ENCODE measurements around the gene TMEM44. TPM values are rescaled to one million over a fixed set of nuclear protein-coding genes. Genes with fewer than 3 reads are reported as not detected.
"Not testable (repeated sequence)": the region's sequence is repeated elsewhere in the genome, so short reads cannot be mapped to it uniquely, and the experiment has no call there.

TMEM44 gene
- total and polyA plus RNA-seq, 3 experiments from 2014 or later = 2.6 to 5.7 (median 3.0) TPM

DNA sequence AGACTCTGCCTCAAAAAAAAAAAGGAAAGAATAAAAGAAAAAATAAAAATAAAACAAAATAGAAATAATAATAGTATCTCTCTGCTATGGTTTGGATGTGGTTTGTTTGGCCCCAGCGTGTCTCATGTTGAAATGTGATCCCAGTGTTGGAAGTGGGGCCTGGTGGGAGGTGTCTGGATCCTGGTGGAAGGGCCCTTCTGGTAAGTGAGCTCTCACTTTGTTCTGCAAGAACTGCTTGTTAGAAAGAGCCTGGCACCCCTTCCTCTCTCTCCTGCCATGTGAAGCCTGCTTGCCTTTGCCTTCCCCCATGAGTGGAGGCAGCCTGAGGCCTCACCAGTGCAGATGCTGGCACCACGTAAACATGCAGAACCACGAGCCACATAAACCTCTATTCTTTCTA is 26.3 kb downstream of the TMEM44 start:
- Mint-ChIP-seq H3K4me1 (no peaks in the 10 kb centered on the region), H3K36me3 (peaks cover 0 to 3% (median 0%) of the 10 kb centered on the region in 3 donors), H3K9me3 (no peaks in the 10 kb centered on the region), H3K27ac (peak overlapping the region in 2 of 8 donors; percentile 66 to 77), H3K4me3 (no peak overlapping the region), H3K27me3 (peaks cover 0 to 4% of the 10 kb centered on the region in 2 donors)
- Histone ChIP-seq H3K9me3 (ENCODE audit: low read length) (no peaks in the 10 kb centered on the region), H3K27me3 (ENCODE audit: insufficient read depth, low read length, poor library complexity, severe bottlenecking) (no peaks in the 10 kb centered on the region), H3K36me3 (ENCODE audit: insufficient read depth, low read length) (no peaks in the 10 kb centered on the region), H3K4me3 (ENCODE audit: low read length) (no peak overlapping the region), H3K4me1 (ENCODE audit: insufficient read depth, low read length) (no peaks in the 10 kb centered on the region), H3K27ac (ENCODE audit: low read depth, low read length) (no peak overlapping the region)
- DNase-seq = no peak
- ChIA-PET CTCF (no interaction called here), POLR2A (no interaction called here)

DNA sequence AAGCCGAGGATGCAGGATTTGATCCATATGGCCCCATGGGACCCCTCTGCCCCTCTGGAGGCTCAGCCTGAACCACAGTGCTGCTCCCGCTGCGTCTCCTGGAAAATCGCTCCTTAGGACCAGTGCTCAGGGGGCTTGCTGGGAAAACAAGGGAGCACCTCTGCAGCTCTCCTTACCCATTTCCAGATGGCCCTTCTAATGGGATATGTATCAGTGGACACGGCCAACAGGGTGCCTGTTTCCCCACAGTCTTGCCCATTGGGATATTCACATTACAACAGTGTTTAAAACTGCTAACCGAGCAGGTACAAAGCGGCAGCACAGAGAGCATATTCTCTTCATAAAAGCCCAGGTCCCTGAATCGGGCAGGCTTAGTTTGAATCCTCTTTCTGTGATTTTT is 27.1 kb downstream of the TMEM44 start:
- Histone ChIP-seq H3K27me3 (ENCODE audit: insufficient read depth, low read length, poor library complexity, severe bottlenecking) (no peaks in the 10 kb centered on the region), H3K9me3 (ENCODE audit: low read length) (no peaks in the 10 kb centered on the region), H3K27ac (ENCODE audit: low read depth, low read length) (no peak overlapping the region), H3K4me3 (ENCODE audit: low read length) (no peak overlapping the region), H3K4me1 (ENCODE audit: insufficient read depth, low read length) (no peaks in the 10 kb centered on the region), H3K36me3 (ENCODE audit: insufficient read depth, low read length) (no peaks in the 10 kb centered on the region)
- Mint-ChIP-seq H3K27me3 (peaks cover 0 to 4% of the 10 kb centered on the region in 2 donors), H3K4me1 (no peaks in the 10 kb centered on the region), H3K27ac (no peak overlapping the region), H3K9me3 (no peaks in the 10 kb centered on the region), H3K4me3 (no peak overlapping the region), H3K36me3 (peaks cover 0 to 4% (median 2%) of the 10 kb centered on the region in 3 donors)
- ChIA-PET CTCF (no interaction called here), POLR2A (no interaction called here)
- DNase-seq = no peak

DNA sequence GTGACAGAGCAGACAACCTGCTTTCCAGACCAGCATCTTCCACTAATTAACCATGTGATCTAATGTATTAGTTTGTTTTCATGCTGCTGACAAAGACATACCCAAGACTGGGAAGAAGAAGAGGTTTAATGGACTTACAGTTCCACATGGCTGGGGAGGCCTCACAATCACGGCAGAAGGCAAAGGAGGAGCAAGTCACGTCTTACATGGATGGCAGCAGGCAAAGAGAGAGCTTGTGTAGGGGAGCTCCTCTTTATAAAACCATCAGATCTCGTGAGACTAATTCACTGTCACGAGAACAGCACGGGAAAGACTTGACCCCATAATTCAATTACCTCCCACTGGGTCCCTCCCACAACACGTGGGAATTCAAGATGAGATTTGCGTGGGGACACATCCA is 27.9 kb downstream of the TMEM44 start:
- CTCF ChIA-PET, POLR2A ChIA-PET, H3K27ac Mint-ChIP-seq: not testable (repeated sequence)

DNA sequence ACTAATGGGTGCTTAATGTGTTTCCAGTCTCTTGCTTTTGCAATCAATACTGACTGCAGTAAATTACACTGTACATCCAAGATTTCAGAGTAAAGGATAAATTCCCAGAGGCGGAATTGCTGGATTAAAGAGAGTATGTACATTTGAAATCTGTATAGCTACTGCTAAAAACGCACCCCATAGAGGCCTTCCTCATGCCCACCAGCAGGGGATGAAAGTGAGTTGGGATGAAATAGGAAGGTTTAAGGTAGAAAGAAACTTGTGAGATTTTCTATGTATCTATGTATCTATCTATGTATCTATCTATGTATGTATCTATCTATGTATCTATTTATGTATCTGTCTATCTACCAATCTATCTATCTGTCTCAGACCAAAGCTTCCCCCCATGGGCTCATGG is 28.4 kb downstream of the TMEM44 start:
- peaks cover 0 to 4% (median 3%) of the 10 kb centered on the region in 3 donors for H3K36me3 Mint-ChIP-seq
- Histone ChIP-seq H3K27me3 (ENCODE audit: insufficient read depth, low read length, poor library complexity, severe bottlenecking) (no peaks in the 10 kb centered on the region), H3K4me1 (ENCODE audit: insufficient read depth, low read length) (no peaks in the 10 kb centered on the region), H3K9me3 (ENCODE audit: low read length) (no peaks in the 10 kb centered on the region), H3K36me3 (ENCODE audit: insufficient read depth, low read length) (no peaks in the 10 kb centered on the region), H3K27ac (ENCODE audit: low read depth, low read length) (no peak overlapping the region), H3K4me3 (ENCODE audit: low read length) (no peak overlapping the region)
- H3K4me1 Mint-ChIP-seq = no peaks in the 10 kb centered on the region
- POLR2A ChIA-PET = no interaction called here
- no peak for DNase-seq
- H3K9me3 Mint-ChIP-seq = no peaks in the 10 kb centered on the region
- H3K27ac Mint-ChIP-seq = no peak overlapping the region
- H3K4me3 Mint-ChIP-seq = no peak overlapping the region
- CTCF ChIA-PET = no interaction called here
- peaks cover 0 to 3% of the 10 kb centered on the region in 2 donors for H3K27me3 Mint-ChIP-seq

More for the DNA sequence above, 27.9 kb downstream of the TMEM44 start:
- DNase-seq; H3K4me3 ChIP-seq (ENCODE audit: low read length); H3K9me3 ChIP-seq (ENCODE audit: low read length); H3K27me3 ChIP-seq (ENCODE audit: insufficient read depth, low read length, poor library complexity, severe bottlenecking); H3K36me3 ChIP-seq (ENCODE audit: insufficient read depth, low read length); H3K36me3 Mint-ChIP-seq; H3K4me3 Mint-ChIP-seq; H3K27me3 Mint-ChIP-seq; H3K4me1 ChIP-seq (ENCODE audit: insufficient read depth, low read length); H3K4me1 Mint-ChIP-seq; H3K9me3 Mint-ChIP-seq; H3K27ac ChIP-seq (ENCODE audit: low read depth, low read length): not testable (repeated sequence)

DNA sequence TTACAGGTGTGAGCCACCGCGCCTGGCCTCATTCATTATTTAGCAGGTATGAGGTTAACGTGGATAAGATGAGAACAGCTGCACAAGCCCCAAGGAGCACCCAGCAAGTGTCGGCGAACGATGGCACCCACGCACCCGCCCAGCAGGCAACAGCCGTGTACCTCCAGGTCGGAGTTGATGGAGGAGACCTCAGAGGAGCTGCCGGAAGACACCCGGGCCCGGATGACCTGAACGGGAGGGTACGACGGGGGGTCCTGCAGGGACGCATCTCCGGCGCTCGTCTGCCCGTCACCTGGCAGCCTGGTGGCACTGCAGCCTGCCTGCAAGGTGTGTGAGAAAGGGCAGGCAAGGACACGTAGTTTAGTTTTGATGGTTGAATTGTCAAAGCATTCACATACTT is 29.1 kb downstream of the TMEM44 start:
- POLR2A ChIA-PET = no interaction called here
- Mint-ChIP-seq H3K36me3 (peaks cover 0 to 4% (median 3%) of the 10 kb centered on the region in 3 donors), H3K4me1 (no peaks in the 10 kb centered on the region)

DNA sequence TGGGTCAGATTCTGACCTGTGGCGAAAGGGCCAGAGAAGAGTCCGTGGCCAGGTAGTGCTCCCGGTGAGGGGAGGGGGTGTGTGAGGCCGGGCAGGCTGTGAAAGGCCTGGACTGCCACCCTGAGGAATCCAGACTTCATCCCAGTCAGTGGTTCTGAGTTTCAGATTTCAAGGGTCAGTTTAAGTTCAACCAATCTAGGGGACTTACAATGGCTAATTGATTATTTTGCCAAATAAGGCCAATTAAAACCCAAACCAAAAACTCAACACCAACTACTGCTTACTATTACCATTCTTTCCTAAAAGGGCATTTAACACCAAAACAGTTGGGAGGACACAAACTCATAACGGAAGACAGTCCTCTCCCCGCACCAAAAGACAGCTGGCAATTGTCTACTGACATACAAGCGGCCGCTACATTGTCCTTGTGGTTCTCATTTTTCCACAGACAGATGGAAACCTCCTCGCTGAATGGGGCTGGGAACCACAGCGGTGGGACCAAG is 30.5 kb downstream of the TMEM44 start:
- ChIA-PET POLR2A (no interaction called here), CTCF (no interaction called here)

More for the DNA sequence above, 29.1 kb downstream of the TMEM44 start:
- Histone ChIP-seq H3K9me3 (ENCODE audit: low read length) (no peaks in the 10 kb centered on the region), H3K27ac (ENCODE audit: low read depth, low read length) (no peak overlapping the region), H3K27me3 (ENCODE audit: insufficient read depth, low read length, poor library complexity, severe bottlenecking) (no peaks in the 10 kb centered on the region), H3K36me3 (ENCODE audit: insufficient read depth, low read length) (no peaks in the 10 kb centered on the region), H3K4me3 (ENCODE audit: low read length) (no peak overlapping the region), H3K4me1 (ENCODE audit: insufficient read depth, low read length) (no peaks in the 10 kb centered on the region)
- Mint-ChIP-seq H3K27me3 (peaks cover 0 to 3% of the 10 kb centered on the region in 2 donors), H3K27ac (no peak overlapping the region), H3K4me3 (no peak overlapping the region), H3K9me3 (no peaks in the 10 kb centered on the region)
- DNase-seq = no peak
- CTCF ChIA-PET = no interaction called here

DNA sequence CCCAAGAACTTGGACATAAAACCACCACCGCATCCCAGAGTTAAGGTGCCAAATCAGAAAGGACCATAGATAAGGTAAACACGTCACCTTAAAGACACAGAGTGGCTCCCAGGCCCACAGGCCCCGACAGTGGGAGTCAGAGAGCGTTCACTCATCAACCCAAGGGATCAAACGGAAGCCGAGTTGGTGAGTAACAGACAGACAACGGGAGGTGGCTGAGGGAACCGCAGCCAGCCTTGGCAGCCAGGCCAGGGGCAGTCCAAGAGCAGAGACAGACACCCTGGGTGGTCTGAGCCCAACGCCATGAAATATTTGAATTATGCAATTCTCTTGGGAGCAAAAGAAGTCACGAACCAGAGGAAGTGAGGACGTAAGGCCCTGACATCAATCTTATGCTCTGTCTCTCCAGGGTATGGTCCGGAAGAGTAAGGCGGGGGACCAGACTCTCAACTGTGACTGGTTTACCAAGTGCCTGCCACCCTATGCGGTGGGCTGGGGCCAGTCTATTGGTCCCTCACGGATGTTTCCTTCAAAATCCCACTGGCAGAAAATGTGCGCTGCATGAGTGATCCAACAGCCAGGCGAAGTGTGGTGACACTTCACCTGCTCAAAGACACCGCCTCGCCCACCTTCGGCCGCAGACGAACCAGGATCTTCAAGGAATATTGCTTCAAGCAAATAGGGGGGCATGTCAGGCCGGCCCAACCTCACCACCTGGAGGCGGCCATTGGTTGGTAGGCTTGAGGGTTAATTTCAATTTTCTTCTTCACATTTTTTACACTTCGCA is 34.3 kb downstream of the TMEM44 start:
- peak overlapping the region in 1 of 8 donors; percentile 56 for H3K27ac Mint-ChIP-seq
- H3K4me3 ChIP-seq (ENCODE audit: low read length) = no peak overlapping the region
- CTCF ChIA-PET = no interaction called here
- H3K36me3 ChIP-seq (ENCODE audit: insufficient read depth, low read length) = no peaks in the 10 kb centered on the region
- H3K4me1 ChIP-seq (ENCODE audit: insufficient read depth, low read length) = no peaks in the 10 kb centered on the region
- H3K27me3 ChIP-seq (ENCODE audit: insufficient read depth, low read length, poor library complexity, severe bottlenecking) = no peaks in the 10 kb centered on the region
- DNase-seq = no peak
- POLR2A ChIA-PET = no interaction called here
- no peak overlapping the region for H3K4me3 Mint-ChIP-seq
- H3K27ac ChIP-seq (ENCODE audit: low read depth, low read length) = no peak overlapping the region
- peaks cover 0 to 5% (median 5%) of the 10 kb centered on the region in 3 donors for H3K4me1 Mint-ChIP-seq
- H3K9me3 ChIP-seq (ENCODE audit: low read length) = no peaks in the 10 kb centered on the region
- peaks cover 0 to 4% (median 3%) of the 10 kb centered on the region in 3 donors for H3K36me3 Mint-ChIP-seq
- no peaks in the 10 kb centered on the region for H3K27me3 Mint-ChIP-seq
- H3K9me3 Mint-ChIP-seq = no peaks in the 10 kb centered on the region

More for the DNA sequence above, 30.5 kb downstream of the TMEM44 start:
- no peaks in the 10 kb centered on the region for H3K9me3 ChIP-seq (ENCODE audit: low read length)
- no peak for DNase-seq
- no peak overlapping the region for H3K4me3 ChIP-seq (ENCODE audit: low read length)
- H3K27ac Mint-ChIP-seq = no peak overlapping the region
- no peaks in the 10 kb centered on the region for H3K36me3 ChIP-seq (ENCODE audit: insufficient read depth, low read length)
- H3K27me3 Mint-ChIP-seq = peaks cover 0 to 1% of the 10 kb centered on the region in 2 donors
- H3K4me3 Mint-ChIP-seq = no peak overlapping the region
- H3K4me1 ChIP-seq (ENCODE audit: insufficient read depth, low read length) = no peaks in the 10 kb centered on the region
- H3K27ac ChIP-seq (ENCODE audit: low read depth, low read length) = no peak overlapping the region
- no peaks in the 10 kb centered on the region for H3K4me1 Mint-ChIP-seq
- no peaks in the 10 kb centered on the region for H3K9me3 Mint-ChIP-seq
- H3K36me3 Mint-ChIP-seq = peaks cover 0 to 4% (median 3%) of the 10 kb centered on the region in 3 donors
- no peaks in the 10 kb centered on the region for H3K27me3 ChIP-seq (ENCODE audit: insufficient read depth, low read length, poor library complexity, severe bottlenecking)

DNA sequence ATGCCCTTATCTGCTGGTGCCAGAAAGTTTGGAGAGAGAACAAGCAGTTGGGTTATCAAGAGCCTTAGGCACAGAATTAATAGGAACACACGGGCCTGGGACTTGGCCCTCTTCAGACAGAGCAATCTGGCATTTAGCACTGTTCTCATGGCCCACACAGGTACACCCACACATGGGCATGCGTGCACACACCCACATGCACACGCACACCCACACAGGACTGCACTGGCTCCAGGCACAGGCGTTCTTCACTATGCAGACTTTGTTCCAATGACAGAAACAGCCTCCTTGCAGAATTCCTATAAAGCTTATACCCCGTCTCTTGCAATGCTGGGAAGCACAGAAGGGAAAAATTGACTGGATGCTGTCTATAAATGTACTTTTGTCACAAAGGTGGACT is 36.3 kb downstream of the TMEM44 start:
- Histone ChIP-seq H3K36me3 (ENCODE audit: insufficient read depth, low read length) (no peaks in the 10 kb centered on the region), H3K4me3 (ENCODE audit: low read length) (no peak overlapping the region), H3K4me1 (ENCODE audit: insufficient read depth, low read length) (no peaks in the 10 kb centered on the region), H3K27me3 (ENCODE audit: insufficient read depth, low read length, poor library complexity, severe bottlenecking) (no peaks in the 10 kb centered on the region), H3K9me3 (ENCODE audit: low read length) (no peaks in the 10 kb centered on the region), H3K27ac (ENCODE audit: low read depth, low read length) (no peak overlapping the region)
- ChIA-PET CTCF (no interaction called here), POLR2A (no interaction called here)
- DNase-seq = no peak
- Mint-ChIP-seq H3K27me3 (no peaks in the 10 kb centered on the region), H3K36me3 (peaks cover 0 to 3% (median 2%) of the 10 kb centered on the region in 3 donors), H3K9me3 (no peaks in the 10 kb centered on the region), H3K4me1 (peaks cover 0 to 5% (median 5%) of the 10 kb centered on the region in 3 donors), H3K27ac (no peak overlapping the region), H3K4me3 (no peak overlapping the region)

All from CD8-positive, alpha-beta memory T cell (primary cell).